Osteoblast (primary cell): ENCODE measurements around the gene DCLK2. TPM values are rescaled to one million over a fixed set of nuclear protein-coding genes. Genes with fewer than 3 reads are reported as not detected.

Experiments
- DNase-seq: peaks from one replicate; pipeline ENCODE4 v3.0.0; 2011; ENCODE audit warnings: low spot score, mixed read lengths; ENCODE audit not compliant: insufficient read length; ENCODE audit errors: missing footprints
- H2AFZ ChIP-seq: 2 replicates; pipeline ENCODE4 v1.6.0; 2011; ENCODE audit warnings: mild to moderate bottlenecking, low read length
- H3K27ac ChIP-seq: 2 replicates; pipeline ENCODE4 v1.5.1; 2011; ENCODE audit warnings: mild to moderate bottlenecking, low read depth, low read length, moderate library complexity
- H3K27me3 ChIP-seq: 2 replicates; pipeline ENCODE4 v1.6.0; 2012; ENCODE audit warnings: mild to moderate bottlenecking, control low read depth, inconsistent platforms, low read length, moderate library complexity; ENCODE audit not compliant: insufficient read depth
- H3K36me3 ChIP-seq: 2 replicates; pipeline ENCODE4 v1.5.1; 2011; ENCODE audit warnings: mild to moderate bottlenecking, low read length, control low read depth, moderate library complexity; ENCODE audit not compliant: insufficient read depth
- H3K4me1 ChIP-seq: 2 replicates; pipeline ENCODE4 v1.5.1; 2011; ENCODE audit warnings: mild to moderate bottlenecking, low read length, control low read depth, moderate library complexity; ENCODE audit not compliant: insufficient read depth
- H3K4me2 ChIP-seq: 2 replicates; pipeline ENCODE4 v1.6.0; 2011; ENCODE audit warnings: mild to moderate bottlenecking, low read length; ENCODE audit not compliant: insufficient read depth
- H3K4me3 ChIP-seq: fragments of 200-600 bp; sonication (generic); 3 replicates; pipeline ENCODE4 v1.5.1; 2012; ENCODE audit warnings: mild to moderate bottlenecking, low read length, inconsistent platforms; ENCODE audit not compliant: insufficient read depth
- H3K79me2 ChIP-seq: 2 replicates; pipeline ENCODE4 v1.6.0; 2012; ENCODE audit warnings: mild to moderate bottlenecking, low read length, control low read depth, inconsistent platforms; ENCODE audit not compliant: insufficient read depth
- H3K9me3 ChIP-seq: 2 replicates; pipeline ENCODE4 v1.5.1; 2011; ENCODE audit warnings: low read depth, low read length, control low read depth
- H4K20me1 ChIP-seq: 2 replicates; pipeline ENCODE4 v1.6.0; 2012; ENCODE audit warnings: mild to moderate bottlenecking, low read length, control low read depth; ENCODE audit not compliant: insufficient read depth
- CTCF ChIP-seq: IDR thresholded peaks from 2 replicates; pipeline ENCODE4 v1.5.1; 2011; ENCODE audit warnings: mild to moderate bottlenecking, low read depth, low read length, moderate library complexity; ENCODE audit errors: extremely low read depth
- total RNA-seq: library from RNA; depleted of rRNA; stranded (reverse); fragments of >200 nt; gene quantifications from 2 replicates; pipeline ENCODE4 v1.2.3, GENCODE V29; 2012

DCLK2 gene
- total RNA-seq, 1 donor = 11.6 TPM

GRCh38 chr4:150068300-150068960 is 9.8 kb upstream of the DCLK2 start:
- no peaks in the 10 kb centered on the region for H3K27me3 ChIP-seq
- H4K20me1 ChIP-seq = no peaks in the 10 kb centered on the region
- no peak overlapping the region for H3K4me2 ChIP-seq
- no peak overlapping the region for H2AFZ ChIP-seq
- no peaks in the 10 kb centered on the region for H3K9me3 ChIP-seq
- peaks cover 34% of the 10 kb centered on the region for H3K4me1 ChIP-seq
- no peaks in the 10 kb centered on the region for H3K79me2 ChIP-seq
- no peak for DNase-seq
- no peak overlapping the region for H3K4me3 ChIP-seq
- no peaks in the 10 kb centered on the region for H3K36me3 ChIP-seq
- TF ChIP-seq CTCF = no peak
- H3K27ac ChIP-seq = no peak overlapping the region

GRCh38 chr4:150069353-150069752 is 8.9 kb upstream of the DCLK2 start:
- H3K36me3 ChIP-seq = no peaks in the 10 kb centered on the region
- no peaks in the 10 kb centered on the region for H3K9me3 ChIP-seq
- H3K27me3 ChIP-seq = no peaks in the 10 kb centered on the region
- no peak for DNase-seq
- H3K4me1 ChIP-seq = peaks cover 40% of the 10 kb centered on the region
- H2AFZ ChIP-seq = no peak overlapping the region
- no peak overlapping the region for H3K4me3 ChIP-seq
- no peaks in the 10 kb centered on the region for H4K20me1 ChIP-seq
- H3K27ac ChIP-seq = peak overlapping the region; percentile 7
- H3K4me2 ChIP-seq = no peak overlapping the region
- no peaks in the 10 kb centered on the region for H3K79me2 ChIP-seq
- TF ChIP-seq CTCF = no peak

- H3K27ac ChIP-seq = peak overlapping the region; percentile 44
Measured at GRCh38 chr4:150070464-150071170, 7.6 kb upstream of the DCLK2 start.

More at GRCh38 chr4:150070464-150071170, 7.6 kb upstream of the DCLK2 start:
- Histone ChIP-seq H4K20me1 (no peaks in the 10 kb centered on the region), H3K9me3 (no peaks in the 10 kb centered on the region), H3K36me3 (no peaks in the 10 kb centered on the region), H3K79me2 (no peaks in the 10 kb centered on the region), H2AFZ (peak overlapping the region; percentile 0), H3K4me1 (peaks cover 40% of the 10 kb centered on the region), H3K4me3 (no peak overlapping the region), H3K4me2 (no peak overlapping the region), H3K27me3 (no peaks in the 10 kb centered on the region)
- no peak for TF ChIP-seq CTCF
- no peak for DNase-seq
